HUES48 (cell line): ENCODE data around the gene CCDC174.

Experiments
- H3K27ac ChIP-seq: one replicate; pipeline ENCODE4 v1.7.0; 2013; ENCODE audit warnings: low read depth, low read length, inconsistent platforms
- H3K27me3 ChIP-seq: 2 replicates; pipeline ENCODE4 v1.6.1; 2013; ENCODE audit warnings: mild to moderate bottlenecking, low read length; ENCODE audit not compliant: control insufficient read depth, insufficient read depth
- H3K36me3 ChIP-seq: 2 replicates; pipeline ENCODE4 v1.6.1; 2013; ENCODE audit warnings: low read length; ENCODE audit not compliant: control insufficient read depth, insufficient read depth
- H3K4me1 ChIP-seq: 2 replicates; pipeline ENCODE4 v1.6.1; 2013; ENCODE audit warnings: mild to moderate bottlenecking, low read length; ENCODE audit not compliant: control insufficient read depth, insufficient read depth
- H3K4me3 ChIP-seq: 2 replicates; pipeline ENCODE4 v1.5.1; 2013; ENCODE audit warnings: mild to moderate bottlenecking, low read depth, low read length
- H3K9ac ChIP-seq: 2 replicates; pipeline ENCODE4 v1.6.1; 2013; ENCODE audit warnings: mild to moderate bottlenecking, low read depth, low read length, moderate library complexity
- H3K9me3 ChIP-seq: 2 replicates; pipeline ENCODE4 v1.6.1; 2013; ENCODE audit warnings: low read length; ENCODE audit not compliant: control insufficient read depth, insufficient read depth

CCDC174 gene

GRCh38 chr3:14684447-14684846 is 32.9 kb downstream of the CCDC174 start:
- Histone ChIP-seq H3K9ac (no peak overlapping the region), H3K27ac (no peak overlapping the region), H3K9me3 (peaks cover 9% of the 10 kb centered on the region), H3K4me1 (no peaks in the 10 kb centered on the region), H3K4me3 (no peak overlapping the region), H3K36me3 (no peaks in the 10 kb centered on the region), H3K27me3 (no peaks in the 10 kb centered on the region)

DNA sequence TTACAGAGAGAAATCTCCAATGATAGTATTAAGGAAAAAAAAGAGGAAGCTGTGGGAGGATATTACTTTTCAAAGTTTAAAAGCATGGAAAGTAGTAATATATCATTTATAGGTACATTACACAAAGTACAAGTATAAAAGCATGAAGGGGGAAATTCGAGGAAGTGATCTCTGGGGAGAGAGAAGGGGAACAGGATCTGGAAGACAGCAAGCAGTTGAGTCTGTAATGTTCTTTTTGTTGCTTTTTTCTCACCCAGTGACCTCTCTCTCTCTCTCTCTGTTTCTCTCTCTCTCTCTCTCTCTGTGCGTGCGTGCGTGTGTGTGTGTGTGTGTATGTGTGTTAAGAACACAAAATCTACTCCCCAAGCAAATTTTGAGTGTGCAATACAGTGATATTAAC is 33.6 kb downstream of the CCDC174 start:
- Histone ChIP-seq H3K9me3 (peaks cover 3% of the 10 kb centered on the region), H3K27me3 (no peaks in the 10 kb centered on the region), H3K36me3 (no peaks in the 10 kb centered on the region), H3K27ac (no peak overlapping the region), H3K4me3 (no peak overlapping the region), H3K4me1 (no peaks in the 10 kb centered on the region), H3K9ac (no peak overlapping the region)

GRCh38 chr3:14687360-14687759 is 35.8 kb downstream of the CCDC174 start:
- Histone ChIP-seq H3K27me3 (no peaks in the 10 kb centered on the region), H3K36me3 (no peaks in the 10 kb centered on the region), H3K4me1 (no peaks in the 10 kb centered on the region), H3K4me3 (no peak overlapping the region), H3K9me3 (no peaks in the 10 kb centered on the region), H3K9ac (no peak overlapping the region), H3K27ac (no peak overlapping the region)

DNA sequence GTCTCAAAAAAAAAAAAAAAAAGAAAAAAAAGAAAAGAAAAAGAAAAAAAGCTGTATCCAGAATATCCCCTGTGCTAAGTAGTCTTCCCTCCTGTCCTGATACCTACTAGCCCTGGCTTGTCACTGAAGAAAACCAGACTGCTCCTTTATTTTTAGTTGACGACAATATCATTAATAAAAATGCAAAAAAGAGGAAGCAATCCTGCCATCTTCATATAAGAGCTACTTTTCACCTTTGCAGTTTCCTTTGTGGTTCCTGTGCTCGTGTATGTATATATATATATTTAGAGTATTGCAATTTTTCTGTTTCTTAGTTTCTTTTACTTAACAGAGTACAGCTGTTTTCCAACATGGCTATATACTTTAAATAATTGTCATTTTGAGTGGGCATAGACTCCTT is 37.0 kb downstream of the CCDC174 start:
- no peak overlapping the region for H3K27ac ChIP-seq
- H3K9me3 ChIP-seq: no peaks in the 10 kb centered on the region
- no peak overlapping the region for H3K9ac ChIP-seq
- no peaks in the 10 kb centered on the region for H3K36me3 ChIP-seq
- no peaks in the 10 kb centered on the region for H3K4me1 ChIP-seq
- H3K27me3 ChIP-seq: no peaks in the 10 kb centered on the region
- H3K4me3 ChIP-seq: no peak overlapping the region

DNA sequence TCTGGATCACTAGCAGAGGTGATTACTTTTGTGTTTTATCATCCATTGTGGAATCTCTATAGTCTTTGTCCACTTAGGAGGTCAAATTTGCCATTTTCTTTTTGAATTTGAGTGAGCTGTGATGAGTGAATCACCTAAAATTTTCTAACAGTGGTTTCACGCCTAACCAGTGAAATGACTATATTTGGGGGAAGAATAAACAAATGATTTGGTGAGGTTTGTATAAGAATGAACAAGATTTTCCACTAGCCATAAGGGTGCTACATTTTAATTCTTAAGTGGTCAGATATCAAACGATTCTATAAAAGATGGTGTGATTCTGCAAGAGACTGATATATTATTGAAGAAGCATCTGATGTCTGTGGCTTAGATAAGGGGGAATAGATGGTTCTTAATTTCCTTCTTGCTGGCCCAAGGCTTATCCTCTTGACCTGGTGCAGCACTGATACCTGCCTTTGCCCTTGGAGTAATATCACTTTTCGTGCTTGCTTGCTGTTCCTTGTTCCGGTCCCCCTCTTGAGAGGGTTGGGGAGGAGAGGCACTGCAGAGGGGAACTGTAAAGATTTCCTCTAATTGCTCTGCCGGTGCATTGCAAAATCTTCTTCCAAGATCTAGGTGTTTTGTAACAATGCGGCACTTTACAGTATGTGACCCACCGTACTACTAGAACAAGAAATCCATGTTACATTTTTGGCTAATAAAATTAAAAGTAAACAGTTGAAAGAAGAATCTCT is 37.9 kb downstream of the CCDC174 start:
- H3K4me1 ChIP-seq: no peaks in the 10 kb centered on the region
- H3K4me3 ChIP-seq: no peak overlapping the region
- H3K36me3 ChIP-seq: no peaks in the 10 kb centered on the region
- no peak overlapping the region for H3K9ac ChIP-seq
- no peaks in the 10 kb centered on the region for H3K9me3 ChIP-seq
- no peak overlapping the region for H3K27ac ChIP-seq
- H3K27me3 ChIP-seq: no peaks in the 10 kb centered on the region

DNA sequence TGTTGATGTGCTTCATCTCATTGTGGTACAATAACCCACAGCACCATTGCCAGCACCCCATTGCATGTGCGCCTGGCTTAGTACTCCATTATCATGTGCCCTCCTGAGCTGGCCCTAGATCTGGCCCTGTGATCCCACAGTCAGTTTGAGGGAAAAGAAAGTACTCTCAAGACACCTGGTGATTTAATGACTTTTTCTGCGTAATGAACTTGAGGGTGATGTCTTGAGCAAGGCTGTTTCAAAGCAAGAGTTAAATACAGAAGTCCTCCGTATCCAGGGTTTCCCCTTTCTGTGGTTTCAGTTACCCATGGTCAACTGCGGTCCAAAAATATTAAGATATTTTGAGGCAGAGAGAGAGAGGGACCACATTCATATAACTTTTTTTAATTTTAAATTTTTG is 39.7 kb downstream of the CCDC174 start:
- no peaks in the 10 kb centered on the region for H3K36me3 ChIP-seq
- no peak overlapping the region for H3K4me3 ChIP-seq
- no peak overlapping the region for H3K27ac ChIP-seq
- no peaks in the 10 kb centered on the region for H3K4me1 ChIP-seq
- H3K9ac ChIP-seq: no peak overlapping the region
- H3K9me3 ChIP-seq: no peaks in the 10 kb centered on the region
- H3K27me3 ChIP-seq: no peaks in the 10 kb centered on the region

DNA sequence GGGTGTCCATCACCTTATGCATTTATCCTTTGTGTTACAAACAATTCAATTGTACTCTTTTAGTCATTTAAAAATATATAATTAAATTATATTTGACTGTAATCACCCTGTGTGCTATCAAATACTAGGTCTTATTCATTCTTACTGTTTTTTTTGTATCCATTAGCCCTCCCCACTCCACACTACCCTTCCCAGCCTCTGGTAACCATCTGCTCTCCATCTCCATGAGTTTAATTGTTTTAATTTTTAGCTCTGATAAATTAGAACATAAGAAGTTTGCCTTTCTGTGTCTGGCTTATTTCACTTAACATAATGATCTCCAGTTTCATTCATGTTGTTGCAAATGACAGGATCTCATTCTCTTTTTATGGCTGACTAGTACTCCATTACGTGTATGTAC is 40.2 kb downstream of the CCDC174 start:
- H3K27me3 ChIP-seq: no peaks in the 10 kb centered on the region
- no peak overlapping the region for H3K4me3 ChIP-seq
- H3K36me3 ChIP-seq: no peaks in the 10 kb centered on the region
- H3K9me3 ChIP-seq: no peaks in the 10 kb centered on the region
- H3K9ac ChIP-seq: no peak overlapping the region
- no peaks in the 10 kb centered on the region for H3K4me1 ChIP-seq
- H3K27ac ChIP-seq: no peak overlapping the region

DNA sequence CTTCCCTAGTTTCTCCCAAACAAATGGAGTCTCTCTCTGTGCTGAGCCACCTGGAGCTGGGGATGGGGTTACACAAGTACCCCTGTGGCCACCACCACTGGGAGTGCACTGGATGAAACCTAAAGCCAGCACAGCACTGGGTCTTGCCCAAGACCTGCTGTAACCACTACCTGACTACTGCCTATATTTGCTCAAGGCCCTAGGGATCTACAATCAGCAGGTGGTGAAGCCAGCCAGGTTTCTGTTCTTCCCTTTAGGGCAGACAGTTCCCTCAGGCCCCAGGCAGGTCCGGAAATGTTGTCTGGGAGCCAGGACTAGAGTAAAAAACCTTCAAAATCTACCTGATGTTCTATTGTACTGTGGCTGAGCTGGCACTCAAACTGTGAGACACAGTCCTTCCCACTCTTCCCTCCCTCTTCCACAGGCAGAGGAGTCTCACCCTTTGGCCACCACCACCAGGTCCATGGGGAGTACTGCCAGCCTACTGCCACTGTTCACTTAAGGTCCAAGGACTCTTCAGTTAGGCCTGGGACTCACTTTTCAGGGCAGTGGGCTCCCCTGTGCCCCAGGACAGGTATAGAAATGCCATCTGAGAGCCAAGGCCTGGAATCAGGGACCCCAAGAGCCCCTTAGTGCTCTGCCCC is 47.2 kb downstream of the CCDC174 start:
- no peak overlapping the region for H3K27ac ChIP-seq

DNA sequence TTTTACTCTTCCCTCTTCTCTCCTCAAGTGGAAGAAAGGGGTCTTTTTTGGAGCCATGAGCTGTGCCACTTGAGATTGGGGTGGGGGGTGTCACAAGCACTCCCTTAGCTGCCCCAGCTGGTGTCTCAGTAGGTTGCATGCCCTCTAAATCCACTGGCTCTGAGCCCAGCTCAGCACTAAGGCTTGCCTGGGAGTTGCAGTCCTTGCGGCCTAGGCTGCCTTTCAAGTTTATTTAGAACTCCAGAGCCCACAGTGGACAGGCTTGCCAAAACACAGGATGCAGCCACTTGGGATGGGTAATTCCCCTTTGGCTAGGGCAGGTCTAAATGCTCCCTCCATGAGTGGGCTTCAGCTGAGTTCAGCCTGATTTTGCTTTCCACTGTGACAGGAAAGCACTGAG is 48.1 kb downstream of the CCDC174 start:
- Histone ChIP-seq H3K4me3 (no peak overlapping the region), H3K9me3 (no peaks in the 10 kb centered on the region), H3K4me1 (no peaks in the 10 kb centered on the region), H3K9ac (no peak overlapping the region), H3K36me3 (no peaks in the 10 kb centered on the region), H3K27ac (no peak overlapping the region), H3K27me3 (no peaks in the 10 kb centered on the region)

More for the DNA sequence above, 47.2 kb downstream of the CCDC174 start:
- no peaks in the 10 kb centered on the region for H3K9me3 ChIP-seq
- H3K4me3 ChIP-seq: no peak overlapping the region
- no peak overlapping the region for H3K9ac ChIP-seq
- H3K4me1 ChIP-seq: no peaks in the 10 kb centered on the region
- H3K27me3 ChIP-seq: no peaks in the 10 kb centered on the region
- no peaks in the 10 kb centered on the region for H3K36me3 ChIP-seq

DNA sequence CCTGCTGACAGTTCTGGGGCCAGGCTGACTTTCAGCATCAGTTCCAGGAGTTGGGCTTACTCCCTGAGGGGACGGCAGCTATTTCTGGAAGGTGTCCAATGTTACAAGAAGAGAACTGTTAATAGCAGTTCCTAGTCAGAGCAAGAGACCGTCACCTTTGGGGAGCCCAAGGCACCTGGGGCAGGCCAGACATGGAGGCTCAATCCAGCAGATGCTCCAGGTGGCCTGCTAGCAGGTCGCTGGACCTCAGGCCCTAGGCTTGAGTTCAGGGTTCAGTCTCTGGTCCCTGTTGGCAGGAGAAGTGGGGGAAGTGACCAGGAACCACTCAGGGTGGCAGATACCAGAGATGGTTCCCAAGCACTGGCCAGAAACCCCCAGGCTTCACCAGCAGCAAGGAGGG is 49.3 kb downstream of the CCDC174 start:
- Histone ChIP-seq H3K36me3 (no peaks in the 10 kb centered on the region), H3K4me3 (no peak overlapping the region), H3K9ac (no peak overlapping the region), H3K4me1 (no peaks in the 10 kb centered on the region), H3K9me3 (no peaks in the 10 kb centered on the region), H3K27me3 (no peaks in the 10 kb centered on the region), H3K27ac (no peak overlapping the region)

DNA sequence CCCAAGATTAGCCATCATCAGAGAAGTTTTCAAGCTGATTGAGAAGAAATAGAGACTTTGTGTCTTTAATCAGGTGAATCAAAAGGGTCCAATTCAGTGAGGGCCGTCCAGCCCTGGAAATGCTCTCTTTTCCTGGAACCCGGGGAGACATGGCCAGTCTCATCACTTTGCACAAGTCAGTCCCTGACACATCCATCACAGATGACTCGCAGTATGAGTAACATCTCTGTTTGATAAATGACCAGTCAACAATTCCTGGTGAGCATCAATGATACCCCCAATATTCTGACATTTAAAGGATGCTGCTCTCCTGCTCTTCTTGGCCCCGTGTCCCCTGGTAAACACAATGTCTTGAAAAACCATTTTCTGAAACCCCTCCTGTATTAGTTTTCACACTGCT is 50.1 kb downstream of the CCDC174 start:
- H3K36me3 ChIP-seq: no peaks in the 10 kb centered on the region
- no peak overlapping the region for H3K9ac ChIP-seq
- no peaks in the 10 kb centered on the region for H3K27me3 ChIP-seq
- no peaks in the 10 kb centered on the region for H3K4me1 ChIP-seq
- H3K27ac ChIP-seq: no peak overlapping the region
- H3K4me3 ChIP-seq: no peak overlapping the region
- no peaks in the 10 kb centered on the region for H3K9me3 ChIP-seq
